Endothelial cell (in vitro differentiated cells): ENCODE measurements around the gene DTNA. TPM values are rescaled to one million over a fixed set of nuclear protein-coding genes. Genes with fewer than 3 reads are reported as not detected.
"Not testable (repeated sequence)": the region's sequence is repeated elsewhere in the genome, so short reads cannot be mapped to it uniquely, and the experiment has no call there.

Source experiments
- DNase-seq: peaks from one replicate; pipeline ENCODE4 v3.0.0; 2021; ENCODE audit warnings: low spot score
- H3K27ac Mint-ChIP-seq: one replicate; pipeline ENCODE4 v1.8.0; 2021; ENCODE audit warnings: mixed read lengths, inconsistent platforms; ENCODE audit not compliant: unreplicated experiment
- H3K27me3 Mint-ChIP-seq: one replicate; pipeline ENCODE4 v1.8.0; 2021; ENCODE audit warnings: mild to moderate bottlenecking, moderate library complexity, mixed read lengths, inconsistent platforms; ENCODE audit not compliant: unreplicated experiment
- H3K36me3 Mint-ChIP-seq: one replicate; pipeline ENCODE4 v1.8.0; 2021; ENCODE audit warnings: mild to moderate bottlenecking, low read depth, mixed read lengths, inconsistent platforms; ENCODE audit not compliant: unreplicated experiment
- H3K4me1 Mint-ChIP-seq: one replicate; pipeline ENCODE4 v1.8.0; 2021; ENCODE audit warnings: mild to moderate bottlenecking, mixed read lengths, inconsistent platforms; ENCODE audit not compliant: unreplicated experiment
- H3K4me3 Mint-ChIP-seq: one replicate; pipeline ENCODE4 v1.8.0; 2021; ENCODE audit warnings: mild to moderate bottlenecking, mixed read lengths, inconsistent platforms; ENCODE audit not compliant: unreplicated experiment
- H3K9me3 Mint-ChIP-seq: one replicate; pipeline ENCODE4 v1.8.0; 2021; ENCODE audit warnings: mixed read lengths, inconsistent platforms; ENCODE audit not compliant: unreplicated experiment
- total RNA-seq: library from RNA; stranded (reverse); fragmentation: NEBNext Ultra II Directional; extraction: Animal tissue kit (Norgen Biotek cat#: 25700); gene quantifications from one replicate; pipeline ENCODE4 v1.2.1, GENCODE V29; 2021; ENCODE audit not compliant: unreplicated experiment
- TF ChIP-seq, protein P1 (sequence below): fragments of 200-600 bp; sonication (generic); IDR thresholded peaks from one replicate; pipeline ENCODE4 v1.5.0; 2021; ENCODE audit warnings: antibody characterized with exemption; ENCODE audit not compliant: unreplicated experiment

Gene DTNA
- total RNA-seq, 1 donor from 2014 or later, result 17.9 TPM

GRCh38 chr18:34720220-34720619, 10.1 kb downstream of the DTNA start:
- Mint-ChIP-seq H3K27ac (no peak overlapping the region), H3K36me3 (no peaks in the 10 kb centered on the region), H3K27me3 (no peaks in the 10 kb centered on the region), H3K9me3 (no peaks in the 10 kb centered on the region), H3K4me1 (no peaks in the 10 kb centered on the region), H3K4me3 (no peak overlapping the region)
- TF ChIP-seq, protein P1, sequence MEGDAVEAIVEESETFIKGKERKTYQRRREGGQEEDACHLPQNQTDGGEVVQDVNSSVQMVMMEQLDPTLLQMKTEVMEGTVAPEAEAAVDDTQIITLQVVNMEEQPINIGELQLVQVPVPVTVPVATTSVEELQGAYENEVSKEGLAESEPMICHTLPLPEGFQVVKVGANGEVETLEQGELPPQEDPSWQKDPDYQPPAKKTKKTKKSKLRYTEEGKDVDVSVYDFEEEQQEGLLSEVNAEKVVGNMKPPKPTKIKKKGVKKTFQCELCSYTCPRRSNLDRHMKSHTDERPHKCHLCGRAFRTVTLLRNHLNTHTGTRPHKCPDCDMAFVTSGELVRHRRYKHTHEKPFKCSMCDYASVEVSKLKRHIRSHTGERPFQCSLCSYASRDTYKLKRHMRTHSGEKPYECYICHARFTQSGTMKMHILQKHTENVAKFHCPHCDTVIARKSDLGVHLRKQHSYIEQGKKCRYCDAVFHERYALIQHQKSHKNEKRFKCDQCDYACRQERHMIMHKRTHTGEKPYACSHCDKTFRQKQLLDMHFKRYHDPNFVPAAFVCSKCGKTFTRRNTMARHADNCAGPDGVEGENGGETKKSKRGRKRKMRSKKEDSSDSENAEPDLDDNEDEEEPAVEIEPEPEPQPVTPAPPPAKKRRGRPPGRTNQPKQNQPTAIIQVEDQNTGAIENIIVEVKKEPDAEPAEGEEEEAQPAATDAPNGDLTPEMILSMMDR, result no peak
- DNase-seq, result no peak

DNA sequence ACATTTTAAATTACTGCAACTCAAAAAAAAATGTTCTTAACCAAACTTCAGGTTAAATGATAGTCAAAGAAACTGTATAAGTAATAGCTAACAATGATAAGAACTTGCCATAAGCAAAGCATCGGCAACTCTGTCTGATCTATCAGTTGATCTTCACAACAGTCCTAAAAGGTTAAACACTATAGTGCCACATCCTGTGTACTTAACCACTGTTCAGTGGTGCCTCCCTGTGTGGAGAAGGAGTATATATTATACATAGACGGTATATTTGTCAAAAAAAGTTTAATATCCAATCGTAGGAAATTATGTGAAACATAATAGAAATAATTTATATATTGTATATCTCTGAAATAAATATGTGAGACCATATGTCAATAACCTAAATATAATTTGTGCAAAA, 13.0 kb downstream of the DTNA start:
- no peak overlapping the region for H3K27ac Mint-ChIP-seq
- no peak overlapping the region for H3K4me3 Mint-ChIP-seq
- H3K36me3 Mint-ChIP-seq, result no peaks in the 10 kb centered on the region
- H3K9me3 Mint-ChIP-seq, result no peaks in the 10 kb centered on the region
- H3K27me3 Mint-ChIP-seq, result no peaks in the 10 kb centered on the region
- H3K4me1 Mint-ChIP-seq, result no peaks in the 10 kb centered on the region
- TF ChIP-seq, protein P1, result no peak
- no peak for DNase-seq

DNA sequence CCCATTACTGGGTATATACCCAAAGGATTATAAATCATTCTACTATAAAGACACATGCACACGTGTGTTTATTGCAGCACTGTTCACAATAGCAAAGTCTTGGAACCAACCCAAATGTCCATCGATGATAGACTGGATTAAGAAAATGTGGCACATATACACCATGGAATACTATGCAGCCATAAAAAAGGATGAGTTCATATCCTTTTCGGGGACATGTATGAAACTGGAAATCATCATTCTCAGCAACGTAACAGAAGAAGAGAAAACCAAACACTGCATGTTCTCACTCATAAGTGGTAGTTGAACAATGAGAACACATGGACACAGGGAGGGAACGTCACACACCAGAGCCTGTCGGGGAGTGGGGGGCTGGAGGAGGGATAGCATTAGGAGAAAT, 15.6 kb downstream of the DTNA start:
- DNase-seq, H3K4me3 Mint-ChIP-seq, H3K27ac Mint-ChIP-seq, H3K9me3 Mint-ChIP-seq, H3K27me3 Mint-ChIP-seq, H3K4me1 Mint-ChIP-seq, H3K36me3 Mint-ChIP-seq: not testable (repeated sequence)

- H3K9me3 Mint-ChIP-seq, result no peaks in the 10 kb centered on the region
- TF ChIP-seq, protein P1, result no peak
- H3K4me3 Mint-ChIP-seq, result no peak overlapping the region
- H3K4me1 Mint-ChIP-seq, result peaks cover 6% of the 10 kb centered on the region
- H3K36me3 Mint-ChIP-seq, result no peaks in the 10 kb centered on the region
- DNase-seq, result no peak
- H3K27me3 Mint-ChIP-seq, result no peaks in the 10 kb centered on the region
- no peak overlapping the region for H3K27ac Mint-ChIP-seq
Measured at GRCh38 chr18:34726286-34727004, 16.3 kb downstream of the DTNA start.

DNA sequence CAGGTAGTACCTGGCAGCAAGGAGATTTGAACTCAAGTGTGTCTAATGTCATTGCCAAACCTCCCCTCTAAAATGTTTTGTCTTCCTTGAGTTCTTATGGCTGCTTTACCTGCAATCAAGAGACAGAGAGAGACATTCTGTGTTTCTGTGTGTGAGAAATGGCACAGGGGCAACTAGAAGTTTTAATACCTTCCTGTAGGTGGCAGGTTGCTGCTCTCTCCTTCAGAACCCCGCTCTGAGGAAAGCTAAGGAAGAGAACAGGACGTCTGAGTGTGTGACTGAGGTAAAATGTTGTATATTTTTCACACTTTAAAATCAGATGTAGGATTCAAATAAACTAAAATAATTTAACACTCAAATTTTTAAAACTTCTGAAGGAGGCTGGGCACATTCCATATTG, 19.2 kb downstream of the DTNA start:
- Mint-ChIP-seq H3K4me1 (peaks cover 6% of the 10 kb centered on the region), H3K4me3 (no peak overlapping the region), H3K27ac (no peak overlapping the region), H3K9me3 (no peaks in the 10 kb centered on the region), H3K36me3 (no peaks in the 10 kb centered on the region), H3K27me3 (peaks cover 2% of the 10 kb centered on the region)
- DNase-seq, result peak; percentile 28
- TF ChIP-seq, protein P1, result peak; percentile 45
